Transverse colon (tissue), 4 donors: ENCODE results near the gene FEV.

Experiments
- EP300 ChIP-seq: sonication (generic); formaldehyde crosslinking; IDR thresholded peaks from one replicate; pipeline ENCODE4 v1.6.1; 2017; ENCODE audit warnings: antibody characterized with exemption, low read depth
- POLR2A ChIP-seq: fragments of 450-650 bp; IDR thresholded peaks from one replicate; pipeline ENCODE4 v1.6.1; 2016; ENCODE audit warnings: antibody characterized with exemption, mild to moderate bottlenecking, moderate library complexity
- POLR2AphosphoS5 ChIP-seq, 3 donors: sonication (generic); formaldehyde crosslinking; IDR thresholded peaks; one replicate each; pipeline ENCODE4 v1.6.1; 2016; ENCODE audit warnings: antibody characterized with exemption in 3 of 3
- TF ChIP-seq, protein P1 (sequence below), 5 experiments: fragments of 200-600 bp in 3 of 5; fragments of 450-650 bp in 2 of 5; sonication (generic) in 3 of 5; IDR thresholded peaks; 1 replicate in 2 of 5; 2 replicates in 3 of 5; pipeline ENCODE4 v1.5.1; 2016 to 2017; ENCODE audit warnings: antibody characterized with exemption in 5 of 5, inconsistent platforms in 3 of 5, mild to moderate bottlenecking in 2 of 5, moderate library complexity in 1 of 5

DNA sequence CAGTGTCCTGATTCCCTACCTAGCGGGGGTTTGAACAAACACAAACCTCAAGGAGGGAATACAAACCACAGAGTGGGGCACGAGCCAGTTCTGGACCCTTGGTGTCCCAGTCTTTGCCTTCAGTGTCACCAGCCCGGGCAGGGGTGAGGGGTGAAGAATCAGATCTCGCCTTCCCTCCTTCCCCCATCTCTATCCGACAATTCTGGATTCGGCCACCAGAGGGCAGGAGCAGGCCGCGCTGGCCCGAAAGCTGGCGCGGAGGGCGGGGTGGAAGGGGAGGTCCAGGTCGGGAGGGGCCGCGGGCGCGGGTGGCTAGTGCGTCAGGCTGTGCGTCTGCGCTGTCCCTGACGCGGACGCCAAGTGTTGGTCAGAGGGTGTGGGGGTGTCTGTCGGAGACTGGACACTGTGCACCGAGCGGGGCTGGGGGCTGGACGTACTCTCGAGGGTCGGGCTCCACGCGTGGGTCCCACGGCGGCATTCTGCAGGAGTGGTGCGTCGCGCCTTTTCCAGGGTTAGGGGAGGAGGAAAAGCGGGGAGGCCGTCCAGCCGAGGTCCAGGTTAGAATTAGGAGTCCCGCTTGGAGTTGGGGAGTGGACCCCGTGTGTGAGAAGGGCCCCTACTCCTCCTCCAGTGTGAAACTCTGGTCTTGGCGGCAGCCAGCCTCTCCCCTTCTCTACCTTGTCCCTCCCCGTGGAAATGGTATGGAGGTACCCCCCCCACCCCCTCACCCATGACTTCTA is 11.2 kb upstream of the FEV start:
- TF ChIP-seq, protein P1, sequence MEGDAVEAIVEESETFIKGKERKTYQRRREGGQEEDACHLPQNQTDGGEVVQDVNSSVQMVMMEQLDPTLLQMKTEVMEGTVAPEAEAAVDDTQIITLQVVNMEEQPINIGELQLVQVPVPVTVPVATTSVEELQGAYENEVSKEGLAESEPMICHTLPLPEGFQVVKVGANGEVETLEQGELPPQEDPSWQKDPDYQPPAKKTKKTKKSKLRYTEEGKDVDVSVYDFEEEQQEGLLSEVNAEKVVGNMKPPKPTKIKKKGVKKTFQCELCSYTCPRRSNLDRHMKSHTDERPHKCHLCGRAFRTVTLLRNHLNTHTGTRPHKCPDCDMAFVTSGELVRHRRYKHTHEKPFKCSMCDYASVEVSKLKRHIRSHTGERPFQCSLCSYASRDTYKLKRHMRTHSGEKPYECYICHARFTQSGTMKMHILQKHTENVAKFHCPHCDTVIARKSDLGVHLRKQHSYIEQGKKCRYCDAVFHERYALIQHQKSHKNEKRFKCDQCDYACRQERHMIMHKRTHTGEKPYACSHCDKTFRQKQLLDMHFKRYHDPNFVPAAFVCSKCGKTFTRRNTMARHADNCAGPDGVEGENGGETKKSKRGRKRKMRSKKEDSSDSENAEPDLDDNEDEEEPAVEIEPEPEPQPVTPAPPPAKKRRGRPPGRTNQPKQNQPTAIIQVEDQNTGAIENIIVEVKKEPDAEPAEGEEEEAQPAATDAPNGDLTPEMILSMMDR (IDR thresholded peaks at IDR 0.05): peak; percentile 90 to 97 (median 91)
- TF ChIP-seq POLR2A (peak; percentile 69), POLR2AphosphoS5 (IDR thresholded peaks at IDR 0.05) (peak; percentile 40 to 75 (median 69)), EP300 (no peak)
